HCT116 (cell line): Measurements from ENCODE around the gene PSPC1.

Experiments
- EZH2phosphoT487 ChIP-seq: fragments of 200-600 bp; IDR thresholded peaks from 2 replicates; pipeline ENCODE4 v1.6.1; 2018; ENCODE audit warnings: antibody characterized with exemption, borderline replicate concordance
- POLR2AphosphoS5 ChIP-seq: IDR thresholded peaks from 2 replicates; pipeline ENCODE4 v1.6.1; 2011; ENCODE audit warnings: mild to moderate bottlenecking, low read depth, low read length, moderate library complexity
- SP1 ChIP-seq: IDR thresholded peaks from 2 replicates; pipeline ENCODE4 v1.6.1; 2012; ENCODE audit warnings: low read depth
- YY1 ChIP-seq: IDR thresholded peaks from 2 replicates; pipeline ENCODE4 v1.6.1; 2011; ENCODE audit warnings: low read length, low read depth, moderate library complexity, mild to moderate bottlenecking; ENCODE audit not compliant: insufficient replicate concordance; ENCODE audit errors: extremely low read depth
- TF ChIP-seq, protein P1 (sequence below), 3 experiments: fragments of 200-600 bp in 1 of 3; sonication (generic) in 1 of 3; IDR thresholded peaks in 2 of 3; conservative IDR thresholded peaks in 1 of 3; 2 replicates each; pipeline ENCODE4 v1.5.1; 2012 to 2017; ENCODE audit warnings: low read depth in 2 of 3, low read length in 2 of 3, antibody characterized with exemption in 1 of 3, borderline replicate concordance in 1 of 3, control low read depth in 1 of 3, mild to moderate bottlenecking in 1 of 3, mixed read lengths in 1 of 3, mixed run types in 1 of 3, moderate library complexity in 1 of 3; ENCODE audit not compliant: insufficient read depth in 1 of 3
- TF ChIP-seq, protein P2 (sequence below): IDR thresholded peaks from 2 replicates; pipeline ENCODE4 v1.6.1; 2012; ENCODE audit warnings: low read depth
- TF ChIP-seq, protein P3 (sequence below): IDR thresholded peaks from 2 replicates; pipeline ENCODE4 v1.6.1; 2012
- TF ChIP-seq, protein P4 (sequence below): IDR thresholded peaks from 2 replicates; pipeline ENCODE4 v1.6.1; 2011; ENCODE audit warnings: mild to moderate bottlenecking, low read length, moderate library complexity; ENCODE audit not compliant: insufficient replicate concordance; ENCODE audit errors: extremely low read depth

DNA sequence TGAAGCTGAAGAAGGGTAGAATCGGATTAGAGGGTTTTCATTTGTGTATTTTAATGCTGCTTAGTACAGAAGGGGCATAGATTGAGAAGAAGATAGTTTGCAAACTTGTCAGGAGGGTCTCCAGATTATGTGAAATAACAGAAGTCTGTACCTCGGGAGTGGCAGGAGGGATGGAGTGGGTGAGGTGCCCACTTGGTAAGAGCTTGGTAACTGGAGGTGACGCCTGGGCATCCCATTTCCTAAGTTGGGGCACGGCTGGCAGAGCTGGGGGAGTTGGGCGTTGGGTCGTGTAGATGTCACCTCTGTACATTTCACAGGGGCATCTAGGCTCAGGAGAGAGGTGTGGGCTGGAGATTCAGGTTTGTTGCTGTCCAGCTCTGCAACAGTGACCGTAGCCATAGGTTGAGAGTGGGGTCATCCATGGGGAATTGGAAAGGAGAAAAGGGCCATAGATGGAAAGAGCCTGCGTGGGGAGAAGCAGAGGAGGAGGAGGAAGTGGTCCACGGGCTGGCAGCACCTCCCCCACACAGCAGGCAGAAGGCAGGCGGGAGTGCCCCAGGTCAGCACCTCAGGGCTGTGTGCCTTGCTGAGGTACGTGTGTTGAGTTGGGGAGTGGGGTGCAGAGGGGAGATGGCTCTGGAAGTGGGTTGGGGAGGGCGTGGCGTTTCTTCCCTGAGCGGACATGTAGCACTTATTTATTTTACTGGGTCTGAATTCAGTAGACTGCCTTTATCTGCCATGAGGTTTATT, 118.1 kb downstream of the PSPC1 start:
- TF ChIP-seq, protein P1, sequence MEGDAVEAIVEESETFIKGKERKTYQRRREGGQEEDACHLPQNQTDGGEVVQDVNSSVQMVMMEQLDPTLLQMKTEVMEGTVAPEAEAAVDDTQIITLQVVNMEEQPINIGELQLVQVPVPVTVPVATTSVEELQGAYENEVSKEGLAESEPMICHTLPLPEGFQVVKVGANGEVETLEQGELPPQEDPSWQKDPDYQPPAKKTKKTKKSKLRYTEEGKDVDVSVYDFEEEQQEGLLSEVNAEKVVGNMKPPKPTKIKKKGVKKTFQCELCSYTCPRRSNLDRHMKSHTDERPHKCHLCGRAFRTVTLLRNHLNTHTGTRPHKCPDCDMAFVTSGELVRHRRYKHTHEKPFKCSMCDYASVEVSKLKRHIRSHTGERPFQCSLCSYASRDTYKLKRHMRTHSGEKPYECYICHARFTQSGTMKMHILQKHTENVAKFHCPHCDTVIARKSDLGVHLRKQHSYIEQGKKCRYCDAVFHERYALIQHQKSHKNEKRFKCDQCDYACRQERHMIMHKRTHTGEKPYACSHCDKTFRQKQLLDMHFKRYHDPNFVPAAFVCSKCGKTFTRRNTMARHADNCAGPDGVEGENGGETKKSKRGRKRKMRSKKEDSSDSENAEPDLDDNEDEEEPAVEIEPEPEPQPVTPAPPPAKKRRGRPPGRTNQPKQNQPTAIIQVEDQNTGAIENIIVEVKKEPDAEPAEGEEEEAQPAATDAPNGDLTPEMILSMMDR (IDR thresholded peaks at IDR 0.05 in 2 of 3, conservative IDR thresholded peaks at IDR 0.05 in 1 of 3; ENCODE audit: borderline replicate concordance in 1 of 3, insufficient read depth in 1 of 3, low read depth in 2 of 3, low read length in 2 of 3), result no peak
- TF ChIP-seq, protein P2, sequence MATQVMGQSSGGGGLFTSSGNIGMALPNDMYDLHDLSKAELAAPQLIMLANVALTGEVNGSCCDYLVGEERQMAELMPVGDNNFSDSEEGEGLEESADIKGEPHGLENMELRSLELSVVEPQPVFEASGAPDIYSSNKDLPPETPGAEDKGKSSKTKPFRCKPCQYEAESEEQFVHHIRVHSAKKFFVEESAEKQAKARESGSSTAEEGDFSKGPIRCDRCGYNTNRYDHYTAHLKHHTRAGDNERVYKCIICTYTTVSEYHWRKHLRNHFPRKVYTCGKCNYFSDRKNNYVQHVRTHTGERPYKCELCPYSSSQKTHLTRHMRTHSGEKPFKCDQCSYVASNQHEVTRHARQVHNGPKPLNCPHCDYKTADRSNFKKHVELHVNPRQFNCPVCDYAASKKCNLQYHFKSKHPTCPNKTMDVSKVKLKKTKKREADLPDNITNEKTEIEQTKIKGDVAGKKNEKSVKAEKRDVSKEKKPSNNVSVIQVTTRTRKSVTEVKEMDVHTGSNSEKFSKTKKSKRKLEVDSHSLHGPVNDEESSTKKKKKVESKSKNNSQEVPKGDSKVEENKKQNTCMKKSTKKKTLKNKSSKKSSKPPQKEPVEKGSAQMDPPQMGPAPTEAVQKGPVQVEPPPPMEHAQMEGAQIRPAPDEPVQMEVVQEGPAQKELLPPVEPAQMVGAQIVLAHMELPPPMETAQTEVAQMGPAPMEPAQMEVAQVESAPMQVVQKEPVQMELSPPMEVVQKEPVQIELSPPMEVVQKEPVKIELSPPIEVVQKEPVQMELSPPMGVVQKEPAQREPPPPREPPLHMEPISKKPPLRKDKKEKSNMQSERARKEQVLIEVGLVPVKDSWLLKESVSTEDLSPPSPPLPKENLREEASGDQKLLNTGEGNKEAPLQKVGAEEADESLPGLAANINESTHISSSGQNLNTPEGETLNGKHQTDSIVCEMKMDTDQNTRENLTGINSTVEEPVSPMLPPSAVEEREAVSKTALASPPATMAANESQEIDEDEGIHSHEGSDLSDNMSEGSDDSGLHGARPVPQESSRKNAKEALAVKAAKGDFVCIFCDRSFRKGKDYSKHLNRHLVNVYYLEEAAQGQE, result no peak
- TF ChIP-seq POLR2AphosphoS5, result no peak
- no peak for TF ChIP-seq EZH2phosphoT487
- TF ChIP-seq, protein P3, sequence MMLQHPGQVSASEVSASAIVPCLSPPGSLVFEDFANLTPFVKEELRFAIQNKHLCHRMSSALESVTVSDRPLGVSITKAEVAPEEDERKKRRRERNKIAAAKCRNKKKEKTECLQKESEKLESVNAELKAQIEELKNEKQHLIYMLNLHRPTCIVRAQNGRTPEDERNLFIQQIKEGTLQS, result no peak
- no peak for TF ChIP-seq YY1
- TF ChIP-seq, protein P4, sequence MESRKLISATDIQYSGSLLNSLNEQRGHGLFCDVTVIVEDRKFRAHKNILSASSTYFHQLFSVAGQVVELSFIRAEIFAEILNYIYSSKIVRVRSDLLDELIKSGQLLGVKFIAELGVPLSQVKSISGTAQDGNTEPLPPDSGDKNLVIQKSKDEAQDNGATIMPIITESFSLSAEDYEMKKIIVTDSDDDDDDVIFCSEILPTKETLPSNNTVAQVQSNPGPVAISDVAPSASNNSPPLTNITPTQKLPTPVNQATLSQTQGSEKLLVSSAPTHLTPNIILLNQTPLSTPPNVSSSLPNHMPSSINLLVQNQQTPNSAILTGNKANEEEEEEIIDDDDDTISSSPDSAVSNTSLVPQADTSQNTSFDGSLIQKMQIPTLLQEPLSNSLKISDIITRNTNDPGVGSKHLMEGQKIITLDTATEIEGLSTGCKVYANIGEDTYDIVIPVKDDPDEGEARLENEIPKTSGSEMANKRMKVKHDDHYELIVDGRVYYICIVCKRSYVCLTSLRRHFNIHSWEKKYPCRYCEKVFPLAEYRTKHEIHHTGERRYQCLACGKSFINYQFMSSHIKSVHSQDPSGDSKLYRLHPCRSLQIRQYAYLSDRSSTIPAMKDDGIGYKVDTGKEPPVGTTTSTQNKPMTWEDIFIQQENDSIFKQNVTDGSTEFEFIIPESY, result no peak
- no peak for TF ChIP-seq SP1
